HTR-8/SVneo (cell line): ENCODE measurements around the gene ERBIN.
"Not testable (repeated sequence)": the region's sequence is repeated elsewhere in the genome, so short reads cannot be mapped to it uniquely, and the experiment has no call there.

Source experiments
- DNase-seq: peaks from one replicate; pipeline ENCODE4 v3.0.0; 2011; ENCODE audit warnings: low spot score, mixed read lengths; ENCODE audit not compliant: insufficient read length
- FAIRE-seq: peaks from 2 replicates; lab custom pipeline; 2011; peaks lifted over from hg19 to GRCh38; lab: Jason Lieb, UNC

ERBIN gene

GRCh38 chr5:65914641-65915196 lies 11.7 kb upstream of the ERBIN start:
- DNase-seq (no peak), FAIRE-seq (no peak)

DNA sequence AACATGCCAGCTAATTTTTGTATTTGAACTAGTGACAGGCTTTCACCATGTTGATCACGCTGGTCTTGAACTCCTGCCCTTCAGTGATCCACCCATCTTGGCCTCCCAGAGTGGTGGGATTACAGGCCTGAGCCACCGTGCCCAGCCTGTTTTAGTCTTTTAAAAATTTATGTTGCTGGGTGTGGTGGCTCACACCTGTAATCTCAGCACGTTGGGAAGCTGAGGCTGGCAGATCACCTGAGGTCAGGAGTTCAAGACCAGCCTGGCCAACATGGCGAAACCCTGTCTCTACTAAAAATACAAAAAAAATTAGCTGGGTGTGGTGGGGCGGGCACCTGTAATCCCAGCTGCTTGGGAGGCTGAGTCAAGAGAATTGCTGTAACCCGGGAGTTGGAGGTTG lies 10.7 kb upstream of the ERBIN start:
- not testable (repeated sequence) for DNase-seq, FAIRE-seq

GRCh38 chr5:65916066-65916465 lies 10.3 kb upstream of the ERBIN start:
- DNase-seq (no peak), FAIRE-seq (no peak)

DNA sequence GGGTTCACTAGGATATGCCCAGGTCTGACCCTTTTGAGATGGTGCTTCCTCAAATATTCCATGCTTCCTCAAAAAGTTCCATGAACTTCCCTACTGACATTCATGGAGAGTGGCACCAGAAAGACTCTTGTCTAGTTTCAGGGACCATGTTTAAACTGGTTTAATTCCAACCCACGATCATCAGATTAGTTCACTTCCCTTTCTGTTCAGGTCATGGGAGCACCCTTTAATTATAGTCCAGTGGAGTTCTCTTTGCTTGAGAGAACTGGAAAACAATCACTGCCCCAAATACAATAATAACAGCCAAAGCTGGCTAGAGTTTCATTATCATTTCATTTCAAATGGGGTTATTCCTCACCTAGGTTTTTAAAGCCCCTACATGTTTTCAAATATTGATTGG lies 9.7 kb upstream of the ERBIN start:
- DNase-seq, result no peak
- no peak for FAIRE-seq

DNA sequence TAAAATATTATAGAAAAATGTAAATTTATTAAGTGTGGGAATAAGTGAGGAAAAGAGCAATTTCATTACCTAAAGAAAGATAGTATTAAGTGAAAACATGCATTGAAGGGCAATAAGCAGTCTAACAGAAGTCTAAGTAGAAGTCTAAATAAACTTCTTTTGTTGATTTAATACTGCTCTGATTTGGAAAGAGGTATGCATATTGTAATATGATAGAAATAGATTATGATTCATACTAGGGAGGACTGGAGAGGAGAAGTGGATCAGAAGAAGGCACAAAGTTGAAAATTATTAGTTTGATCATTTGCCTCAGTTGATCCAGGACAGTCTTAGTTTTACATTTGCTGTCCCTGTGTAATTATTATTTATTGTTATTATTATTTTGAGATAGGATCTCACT lies 6.6 kb upstream of the ERBIN start:
- DNase-seq (no peak), FAIRE-seq (no peak)

DNA sequence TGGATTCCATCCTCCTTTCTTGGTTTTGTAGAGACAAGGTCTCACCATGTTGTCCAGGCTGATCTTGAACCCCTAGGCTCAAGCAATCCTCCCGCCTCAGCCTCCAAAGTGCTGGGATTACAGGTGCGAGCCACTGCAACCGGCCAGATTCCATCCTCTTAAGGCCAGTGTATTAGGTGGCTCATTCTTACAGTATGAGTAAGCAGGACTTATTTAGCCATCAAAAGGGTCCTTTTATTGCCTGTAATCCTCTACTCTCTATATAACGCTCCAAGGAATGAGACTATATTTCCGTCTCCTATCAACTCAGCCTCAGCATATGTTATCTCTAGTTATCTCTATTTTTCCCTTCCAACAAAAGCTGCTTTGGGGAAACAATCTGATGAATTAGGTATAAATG lies 3.0 kb upstream of the ERBIN start:
- no peak for DNase-seq
- FAIRE-seq, result peak; percentile 4

GRCh38 chr5:65924366-65925043 lies 1.9 kb upstream of the ERBIN start:
- FAIRE-seq (no peak), DNase-seq (no peak)

DNA sequence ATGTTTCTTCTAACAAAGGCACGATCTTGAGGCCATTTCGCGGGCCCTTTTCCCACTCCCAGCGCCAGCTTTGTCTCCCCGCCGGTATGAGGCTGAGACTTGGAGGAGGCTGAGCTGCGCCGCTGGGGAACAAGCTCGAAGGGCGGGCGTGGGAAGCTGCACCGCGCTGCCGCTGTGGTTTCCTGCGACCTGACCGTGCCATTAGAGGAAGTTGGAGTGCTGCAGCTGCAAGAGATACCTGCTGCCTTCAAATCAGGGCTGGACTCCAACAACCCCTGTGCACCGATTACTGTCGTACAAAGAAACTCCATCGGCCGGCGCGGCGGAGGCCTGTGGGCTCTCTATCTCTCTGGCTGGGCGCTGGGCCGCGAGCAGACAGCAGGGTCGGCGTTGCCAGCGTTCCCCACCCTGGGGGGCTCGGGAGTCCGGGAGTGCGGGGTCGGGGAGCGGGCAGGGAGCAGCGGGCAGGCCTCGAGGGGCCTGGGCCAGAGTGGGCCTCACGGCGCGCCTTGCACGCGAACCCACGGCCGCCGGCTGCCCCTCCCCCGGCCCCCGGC lies 1.3 kb upstream of the ERBIN start:
- DNase-seq, result no peak
- no peak for FAIRE-seq

GRCh38 chr5:65925601-65926275 lies 637 bp upstream of the ERBIN start:
- peak; percentile 71 for DNase-seq
- peak; percentile 98 for FAIRE-seq

DNA sequence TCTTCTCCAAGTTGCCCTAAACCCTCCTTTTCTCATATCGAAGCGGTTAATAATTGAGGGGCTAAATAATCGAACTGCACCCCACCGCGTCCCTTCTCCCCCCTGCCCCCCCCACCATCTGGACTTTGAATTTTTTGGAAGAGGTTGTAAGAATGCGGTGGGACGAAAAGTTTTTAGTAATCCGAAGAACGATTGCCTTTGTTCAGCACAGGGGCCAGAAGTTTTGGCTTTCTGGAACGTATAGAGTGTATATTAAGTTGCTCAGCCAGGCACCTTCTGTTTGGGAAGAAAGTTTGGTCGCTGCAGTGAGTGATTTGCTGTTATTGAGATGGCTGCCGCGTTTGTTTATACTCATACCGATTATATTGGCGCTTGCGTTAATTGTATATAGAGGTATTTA lies 518 bp downstream of the ERBIN start:
- no peak for DNase-seq
- FAIRE-seq, result no peak

- DNase-seq, result no peak
- peak; percentile 55 for FAIRE-seq
These were observed 1.3 kb downstream of the ERBIN start for GRCh38 chr5:65927503-65928321.

- DNase-seq, result no peak
- no peak for FAIRE-seq
These were observed 2.0 kb downstream of the ERBIN start for GRCh38 chr5:65928322-65928752.

DNA sequence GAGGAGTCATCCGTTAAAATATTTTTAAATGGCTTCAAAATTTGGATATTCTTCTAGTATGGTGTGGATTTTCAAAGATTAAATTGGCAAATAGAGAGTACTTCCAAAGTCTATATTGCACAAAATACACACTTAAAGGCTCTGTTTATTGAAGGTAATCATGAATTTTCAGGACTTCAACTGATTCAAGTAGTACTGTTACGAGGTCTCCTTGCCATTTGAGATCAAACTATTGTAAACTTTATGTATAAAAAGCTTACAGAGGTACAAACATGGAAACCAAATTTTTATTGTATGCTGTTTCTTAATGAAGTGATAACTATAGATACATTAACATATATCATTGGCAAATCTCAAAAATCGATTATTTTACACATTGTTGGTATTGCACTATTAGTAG lies 2.5 kb downstream of the ERBIN start:
- DNase-seq, result no peak
- no peak for FAIRE-seq

GRCh38 chr5:65932676-65933075 lies 6.3 kb downstream of the ERBIN start:
- FAIRE-seq (no peak), DNase-seq (no peak)

- FAIRE-seq, result no peak
- DNase-seq, result no peak
These were observed 6.9 kb downstream of the ERBIN start for GRCh38 chr5:65933295-65933694.

- FAIRE-seq (no peak), DNase-seq (no peak)
These were observed 11.9 kb downstream of the ERBIN start for GRCh38 chr5:65938256-65938655.

DNA sequence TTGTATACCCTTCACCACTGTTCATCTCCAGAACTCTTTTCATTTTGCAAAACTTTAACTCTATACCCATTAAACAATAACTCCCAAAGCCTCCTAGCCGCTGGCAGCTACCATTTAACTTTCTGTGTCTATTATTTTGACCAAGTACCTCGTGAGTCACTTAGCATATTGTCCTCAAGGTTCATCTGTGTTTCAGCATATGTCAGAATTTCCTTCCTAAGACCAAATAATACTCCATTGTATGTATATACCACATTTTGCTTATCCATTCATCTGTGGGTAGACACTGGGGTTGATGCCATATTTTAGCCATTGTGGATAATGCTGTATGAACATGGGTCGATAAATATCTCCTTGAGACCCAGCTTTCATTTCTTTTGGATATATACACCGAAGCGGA lies 17.4 kb downstream of the ERBIN start:
- DNase-seq (no peak), FAIRE-seq (no peak)

- DNase-seq, result no peak
- no peak for FAIRE-seq
These were observed 19.9 kb downstream of the ERBIN start for GRCh38 chr5:65946198-65946745.

DNA sequence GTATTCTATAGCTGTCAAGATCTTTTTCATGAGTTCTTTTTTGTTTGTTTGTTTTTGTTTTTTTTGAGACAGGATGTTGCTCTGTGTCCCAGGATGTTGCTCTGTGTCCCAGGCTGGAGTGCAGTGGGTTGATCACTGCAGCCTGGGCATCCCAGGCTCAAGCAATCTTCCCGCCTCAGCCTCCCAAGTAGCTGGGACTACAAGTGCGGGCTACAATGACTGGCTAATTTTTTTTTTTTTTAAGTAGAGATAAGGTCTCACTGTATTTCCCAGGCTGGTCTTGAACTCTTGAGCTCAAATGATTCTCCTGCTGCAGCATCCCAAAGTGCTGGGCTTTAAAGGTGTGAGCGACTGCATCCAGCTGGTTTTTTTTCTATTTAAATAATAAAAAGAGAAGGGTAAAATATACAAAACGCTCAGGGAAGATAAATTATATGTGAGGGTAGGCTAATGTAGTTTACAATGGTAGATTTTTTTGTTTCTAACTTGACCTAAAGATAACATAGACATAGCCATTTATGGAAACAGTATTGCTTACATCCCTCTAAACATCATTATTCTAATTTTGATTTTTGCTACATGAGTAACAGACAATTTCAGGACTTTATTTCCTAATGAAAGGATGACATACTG lies 21.9 kb downstream of the ERBIN start:
- FAIRE-seq, result no peak
- no peak for DNase-seq

DNA sequence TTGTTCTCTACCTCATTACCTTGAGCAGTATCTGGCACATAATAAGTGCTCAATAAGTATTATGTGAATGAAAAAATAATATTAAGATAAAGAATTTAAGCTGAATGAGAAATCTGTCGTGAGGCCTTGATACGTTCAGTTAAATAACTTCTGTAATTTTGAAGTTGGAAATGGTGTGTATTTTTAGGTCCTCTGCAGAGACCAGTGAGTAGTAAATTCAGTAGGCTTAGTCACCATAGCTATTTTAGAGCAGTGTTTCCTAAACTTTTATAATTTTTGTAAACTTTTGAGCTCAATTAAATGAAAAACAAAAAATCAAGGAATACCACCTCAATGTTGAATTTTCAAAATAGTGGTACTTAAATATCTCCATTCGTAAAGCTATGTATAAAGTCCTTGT lies 25.0 kb downstream of the ERBIN start:
- DNase-seq (no peak), FAIRE-seq (no peak)
